ENCODE measurements around the gene SWI5.

The SWI5 gene

GRCh38 chr9:128282500-128282899 is 6.4 kb downstream of the SWI5 start:
- H3K4me3 ChIP-seq = no peak overlapping the region
- no peak for DNase-seq (ENCODE audit: low spot score)
- TF ChIP-seq CTCF (IDR thresholded peaks at IDR 0.05) = no peak
- H3K27ac ChIP-seq = no peak overlapping the region

- no peak for TF ChIP-seq CTCF (IDR thresholded peaks at IDR 0.05)
- DNase-seq (ENCODE audit: low spot score) = no peak
- Histone ChIP-seq H3K27ac (no peak overlapping the region), H3K4me3 (no peak overlapping the region)
Observed at GRCh38 chr9:128285033-128285784, 9.1 kb downstream of the SWI5 start.

- H3K27ac ChIP-seq = no peak overlapping the region
- no peak for TF ChIP-seq CTCF (IDR thresholded peaks at IDR 0.05)
- H3K4me3 ChIP-seq = no peak overlapping the region
- no peak for DNase-seq (ENCODE audit: low spot score)
Observed at GRCh38 chr9:128286440-128286839, 10.4 kb downstream of the SWI5 start.

- H3K27ac ChIP-seq = no peak overlapping the region
- TF ChIP-seq CTCF (IDR thresholded peaks at IDR 0.05) = no peak
- H3K4me3 ChIP-seq = no peak overlapping the region
- no peak for DNase-seq (ENCODE audit: low spot score)
Observed at GRCh38 chr9:128288273-128289004, 12.4 kb downstream of the SWI5 start.

- TF ChIP-seq CTCF (IDR thresholded peaks at IDR 0.05) = no peak
- Histone ChIP-seq H3K27ac (no peak overlapping the region), H3K4me3 (no peak overlapping the region)
- no peak for DNase-seq (ENCODE audit: low spot score)
Observed at GRCh38 chr9:128292009-128292408, 15.9 kb downstream of the SWI5 start.

GRCh38 chr9:128293091-128293490 is 17.0 kb downstream of the SWI5 start:
- no peak for TF ChIP-seq CTCF (IDR thresholded peaks at IDR 0.05)
- Histone ChIP-seq H3K4me3 (no peak overlapping the region), H3K27ac (no peak overlapping the region)
- DNase-seq (ENCODE audit: low spot score) = no peak

GRCh38 chr9:128294142-128294541 is 18.1 kb downstream of the SWI5 start:
- Histone ChIP-seq H3K27ac (no peak overlapping the region), H3K4me3 (no peak overlapping the region)
- TF ChIP-seq CTCF (IDR thresholded peaks at IDR 0.05) = no peak
- no peak for DNase-seq (ENCODE audit: low spot score)

All from coronary artery (tissue), 2 donors.